Ovary (tissue), 1 donor: Measurements from ENCODE around the gene HCAR2.

Source experiments
- EP300 ChIP-seq: sonication (generic); formaldehyde crosslinking; IDR thresholded peaks from one replicate; pipeline ENCODE4 v1.6.1; 2017; ENCODE audit warnings: antibody characterized with exemption
- POLR2A ChIP-seq: fragments of 450-650 bp; IDR thresholded peaks from one replicate; pipeline ENCODE4 v1.6.1; 2017; ENCODE audit warnings: antibody characterized with exemption, mild to moderate bottlenecking, moderate library complexity

- TF ChIP-seq EP300 (no peak), POLR2A (no peak)
These were observed 11.6 kb downstream of the HCAR2 start for GRCh38 chr12:122691566-122691965.
